Osteoblast (primary cell): Measurements from ENCODE around the gene ENTPD7. TPM values are rescaled to one million over a fixed set of nuclear protein-coding genes. Genes with fewer than 3 reads are reported as not detected.
A peak's percentile ranks its signal among the peaks of the same experiment; 100 is the strongest.

Source experiments
- DNase-seq: peaks from one replicate; pipeline ENCODE4 v3.0.0; 2011; ENCODE audit warnings: low spot score, mixed read lengths; ENCODE audit not compliant: insufficient read length; ENCODE audit errors: missing footprints
- H2AFZ ChIP-seq: 2 replicates; pipeline ENCODE4 v1.6.0; 2011; ENCODE audit warnings: mild to moderate bottlenecking, low read length
- H3K27ac ChIP-seq: 2 replicates; pipeline ENCODE4 v1.5.1; 2011; ENCODE audit warnings: mild to moderate bottlenecking, low read depth, low read length, moderate library complexity
- H3K27me3 ChIP-seq: 2 replicates; pipeline ENCODE4 v1.6.0; 2012; ENCODE audit warnings: mild to moderate bottlenecking, control low read depth, inconsistent platforms, low read length, moderate library complexity; ENCODE audit not compliant: insufficient read depth
- H3K36me3 ChIP-seq: 2 replicates; pipeline ENCODE4 v1.5.1; 2011; ENCODE audit warnings: mild to moderate bottlenecking, low read length, control low read depth, moderate library complexity; ENCODE audit not compliant: insufficient read depth
- H3K4me1 ChIP-seq: 2 replicates; pipeline ENCODE4 v1.5.1; 2011; ENCODE audit warnings: mild to moderate bottlenecking, low read length, control low read depth, moderate library complexity; ENCODE audit not compliant: insufficient read depth
- H3K4me2 ChIP-seq: 2 replicates; pipeline ENCODE4 v1.6.0; 2011; ENCODE audit warnings: mild to moderate bottlenecking, low read length; ENCODE audit not compliant: insufficient read depth
- H3K4me3 ChIP-seq: fragments of 200-600 bp; sonication (generic); 3 replicates; pipeline ENCODE4 v1.5.1; 2012; ENCODE audit warnings: mild to moderate bottlenecking, low read length, inconsistent platforms; ENCODE audit not compliant: insufficient read depth
- H3K79me2 ChIP-seq: 2 replicates; pipeline ENCODE4 v1.6.0; 2012; ENCODE audit warnings: mild to moderate bottlenecking, low read length, control low read depth, inconsistent platforms; ENCODE audit not compliant: insufficient read depth
- H3K9me3 ChIP-seq: 2 replicates; pipeline ENCODE4 v1.5.1; 2011; ENCODE audit warnings: low read depth, low read length, control low read depth
- H4K20me1 ChIP-seq: 2 replicates; pipeline ENCODE4 v1.6.0; 2012; ENCODE audit warnings: mild to moderate bottlenecking, low read length, control low read depth; ENCODE audit not compliant: insufficient read depth
- total RNA-seq: library from RNA; depleted of rRNA; stranded (reverse); fragments of >200 nt; gene quantifications from 2 replicates; pipeline ENCODE4 v1.2.3, GENCODE V29; 2012
- TF ChIP-seq, protein P1 (sequence below): IDR thresholded peaks from 2 replicates; pipeline ENCODE4 v1.5.1; 2011; ENCODE audit warnings: mild to moderate bottlenecking, low read depth, low read length, moderate library complexity; ENCODE audit errors: extremely low read depth

ENTPD7 gene
- total RNA-seq, 1 donor = 35.5 TPM

DNA sequence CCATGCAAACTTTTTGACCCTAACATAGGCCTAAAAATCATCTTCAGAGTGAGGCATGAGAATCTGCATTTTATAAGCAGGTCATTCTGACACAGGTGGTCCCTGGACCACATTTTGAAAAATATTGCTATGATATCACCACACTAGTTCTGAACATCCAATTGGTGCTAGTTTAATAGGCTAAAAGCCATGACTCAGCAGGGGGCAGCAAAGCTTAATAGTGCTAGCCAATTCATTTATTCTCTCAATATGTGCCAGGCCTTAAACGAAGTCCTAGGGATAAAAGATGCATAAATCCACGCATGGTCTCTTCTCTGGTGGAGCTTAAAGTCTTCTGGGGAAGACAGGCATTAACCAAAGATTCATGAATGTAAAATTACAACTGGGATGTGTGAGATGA lies 28.9 kb upstream of the ENTPD7 start:
- Histone ChIP-seq H4K20me1 (no peaks in the 10 kb centered on the region), H3K27me3 (no peaks in the 10 kb centered on the region), H3K79me2 (no peaks in the 10 kb centered on the region), H3K9me3 (no peaks in the 10 kb centered on the region), H3K4me3 (no peak overlapping the region), H3K27ac (peak overlapping the region; percentile 83), H3K36me3 (no peaks in the 10 kb centered on the region), H3K4me2 (no peak overlapping the region), H3K4me1 (peaks cover 9% of the 10 kb centered on the region), H2AFZ (no peak overlapping the region)
- TF ChIP-seq, protein P1, sequence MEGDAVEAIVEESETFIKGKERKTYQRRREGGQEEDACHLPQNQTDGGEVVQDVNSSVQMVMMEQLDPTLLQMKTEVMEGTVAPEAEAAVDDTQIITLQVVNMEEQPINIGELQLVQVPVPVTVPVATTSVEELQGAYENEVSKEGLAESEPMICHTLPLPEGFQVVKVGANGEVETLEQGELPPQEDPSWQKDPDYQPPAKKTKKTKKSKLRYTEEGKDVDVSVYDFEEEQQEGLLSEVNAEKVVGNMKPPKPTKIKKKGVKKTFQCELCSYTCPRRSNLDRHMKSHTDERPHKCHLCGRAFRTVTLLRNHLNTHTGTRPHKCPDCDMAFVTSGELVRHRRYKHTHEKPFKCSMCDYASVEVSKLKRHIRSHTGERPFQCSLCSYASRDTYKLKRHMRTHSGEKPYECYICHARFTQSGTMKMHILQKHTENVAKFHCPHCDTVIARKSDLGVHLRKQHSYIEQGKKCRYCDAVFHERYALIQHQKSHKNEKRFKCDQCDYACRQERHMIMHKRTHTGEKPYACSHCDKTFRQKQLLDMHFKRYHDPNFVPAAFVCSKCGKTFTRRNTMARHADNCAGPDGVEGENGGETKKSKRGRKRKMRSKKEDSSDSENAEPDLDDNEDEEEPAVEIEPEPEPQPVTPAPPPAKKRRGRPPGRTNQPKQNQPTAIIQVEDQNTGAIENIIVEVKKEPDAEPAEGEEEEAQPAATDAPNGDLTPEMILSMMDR = peak; percentile 54
- DNase-seq = peak; percentile 53

- Histone ChIP-seq H3K36me3 (no peaks in the 10 kb centered on the region), H3K27me3 (no peaks in the 10 kb centered on the region), H3K4me1 (peaks cover 9% of the 10 kb centered on the region), H3K9me3 (no peaks in the 10 kb centered on the region), H3K27ac (peak overlapping the region; percentile 83), H3K4me2 (peak overlapping the region; percentile 16), H2AFZ (peak overlapping the region; percentile 74), H3K4me3 (no peak overlapping the region), H3K79me2 (no peaks in the 10 kb centered on the region), H4K20me1 (no peaks in the 10 kb centered on the region)
- DNase-seq = peak; percentile 25
- TF ChIP-seq, protein P1 = no peak
Observed at GRCh38 chr10:99630991-99631390, 28.3 kb upstream of the ENTPD7 start.

DNA sequence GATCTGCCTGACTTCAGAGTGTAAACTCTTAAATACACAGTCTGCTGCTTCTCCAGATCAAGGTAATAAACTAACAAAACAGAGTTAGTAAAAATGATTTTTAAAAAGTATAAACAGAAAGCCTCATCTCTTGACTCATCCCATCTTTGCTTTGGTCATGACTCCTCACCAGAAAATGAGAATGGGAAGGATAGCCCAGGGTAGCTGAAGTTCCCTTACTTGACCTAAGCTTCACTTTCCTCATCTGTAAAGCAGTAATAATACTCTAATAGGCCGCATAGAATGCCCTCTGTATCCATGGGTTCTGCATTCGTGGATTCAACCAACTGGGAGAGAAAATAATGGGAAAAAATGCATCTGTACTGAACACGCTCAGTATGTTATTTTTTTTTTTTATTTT lies 27.8 kb upstream of the ENTPD7 start:
- no peaks in the 10 kb centered on the region for H3K36me3 ChIP-seq
- H2AFZ ChIP-seq = no peak overlapping the region
- TF ChIP-seq, protein P1 = no peak
- no peak overlapping the region for H3K4me3 ChIP-seq
- no peaks in the 10 kb centered on the region for H3K9me3 ChIP-seq
- no peak overlapping the region for H3K4me2 ChIP-seq
- peak; percentile 78 for DNase-seq
- H3K27ac ChIP-seq = peak overlapping the region; percentile 83
- no peaks in the 10 kb centered on the region for H3K27me3 ChIP-seq
- H3K79me2 ChIP-seq = no peaks in the 10 kb centered on the region
- H4K20me1 ChIP-seq = no peaks in the 10 kb centered on the region
- peaks cover 9% of the 10 kb centered on the region for H3K4me1 ChIP-seq

- no peak overlapping the region for H3K27ac ChIP-seq
- no peaks in the 10 kb centered on the region for H3K9me3 ChIP-seq
- no peaks in the 10 kb centered on the region for H3K27me3 ChIP-seq
- H4K20me1 ChIP-seq = no peaks in the 10 kb centered on the region
- TF ChIP-seq, protein P1 = no peak
- no peak for DNase-seq
- no peak overlapping the region for H3K4me2 ChIP-seq
- peaks cover 9% of the 10 kb centered on the region for H3K4me1 ChIP-seq
- H3K4me3 ChIP-seq = no peak overlapping the region
- no peaks in the 10 kb centered on the region for H3K36me3 ChIP-seq
- no peaks in the 10 kb centered on the region for H3K79me2 ChIP-seq
- no peak overlapping the region for H2AFZ ChIP-seq
Observed at GRCh38 chr10:99633832-99634231, 25.5 kb upstream of the ENTPD7 start.
